Measurements from ENCODE around the gene KRT78. TPM values are rescaled to one million over a fixed set of nuclear protein-coding genes. Genes with fewer than 3 reads are reported as not detected.

The KRT78 gene
- total RNA-seq, 4 donors from 2014 or later: 1.9 TPM; not detected in 3

GRCh38 chr12:52809166-52809565 is 39.6 kb downstream of the KRT78 start:
- ATAC-seq (ENCODE audit: low FRiP score) (no peak), DNase-seq (ENCODE audit: low spot score) (no peak)
- no peak for TF ChIP-seq CTCF (IDR thresholded peaks at IDR 0.05)

DNA sequence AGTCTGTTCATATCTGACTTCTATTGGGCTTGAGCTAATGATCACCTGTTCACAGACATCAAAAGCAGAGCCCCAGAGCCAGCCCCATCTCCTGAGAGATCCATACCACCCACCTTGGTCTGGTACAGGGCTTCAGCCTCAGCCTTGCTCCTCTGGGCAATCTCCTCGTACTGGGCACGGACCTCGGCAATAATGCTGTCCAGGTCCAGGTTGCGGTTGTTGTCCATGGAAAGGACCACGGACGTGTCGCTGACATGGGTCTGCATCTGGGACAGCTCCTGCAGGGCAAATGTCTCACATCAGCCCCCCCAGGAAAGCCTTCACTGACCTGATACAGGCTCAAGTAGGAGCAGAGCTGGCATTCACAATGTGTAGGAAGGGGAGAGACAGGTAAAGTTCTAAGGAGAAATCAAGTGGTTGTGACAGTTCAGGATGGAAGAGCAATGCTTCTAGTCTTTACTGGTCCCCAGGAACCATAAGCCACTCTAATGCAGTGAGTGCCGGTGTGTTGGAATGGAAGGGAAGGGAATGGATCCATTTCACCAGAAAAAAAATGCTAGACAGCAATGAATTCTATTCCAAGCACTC is 40.1 kb downstream of the KRT78 start:
- DNase-seq (ENCODE audit: low spot score): no peak
- no peak for ATAC-seq (ENCODE audit: low FRiP score)
- TF ChIP-seq CTCF (IDR thresholded peaks at IDR 0.05): no peak

- ATAC-seq (ENCODE audit: low FRiP score) (no peak), DNase-seq (ENCODE audit: low spot score) (no peak)
- no peak for TF ChIP-seq CTCF (IDR thresholded peaks at IDR 0.05)
These were observed 41.0 kb downstream of the KRT78 start for GRCh38 chr12:52807544-52808470.

GRCh38 chr12:52806821-52807543 is 41.8 kb downstream of the KRT78 start:
- ATAC-seq (ENCODE audit: low FRiP score) (no peak), DNase-seq (ENCODE audit: low spot score) (no peak)
- TF ChIP-seq CTCF (IDR thresholded peaks at IDR 0.05): no peak

DNA sequence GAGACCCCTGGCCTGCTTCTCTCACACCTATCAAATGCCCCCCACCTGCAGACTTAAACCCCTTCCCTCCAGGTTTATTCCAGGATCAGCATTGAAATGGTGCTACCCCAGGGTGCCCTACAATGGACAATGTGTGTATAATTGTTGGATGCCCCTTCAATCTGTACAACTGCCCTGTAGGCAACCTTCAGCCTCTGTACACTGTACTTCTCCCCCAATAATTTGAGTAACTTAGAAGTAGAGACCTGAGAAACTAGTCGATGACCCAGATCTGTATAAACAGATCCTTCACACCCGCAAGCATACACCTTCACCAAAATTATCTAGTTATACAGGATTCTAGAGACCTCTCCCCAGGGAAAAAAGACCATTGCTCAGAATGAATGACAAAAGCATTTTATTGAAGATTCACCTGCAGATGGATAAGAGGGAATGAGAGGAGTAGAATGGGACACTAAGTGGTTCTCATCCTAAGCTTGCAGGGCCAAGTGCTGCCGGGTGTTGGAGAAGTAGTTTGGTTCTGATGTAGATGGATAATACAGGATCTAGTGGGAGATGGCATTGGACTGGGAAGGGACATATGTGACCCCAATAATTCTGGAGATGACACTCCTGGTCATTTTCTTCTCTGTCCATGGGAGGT is 42.5 kb downstream of the KRT78 start:
- TF ChIP-seq CTCF (IDR thresholded peaks at IDR 0.05): no peak
- no peak for ATAC-seq (ENCODE audit: low FRiP score)
- no peak for DNase-seq (ENCODE audit: low spot score)

DNA sequence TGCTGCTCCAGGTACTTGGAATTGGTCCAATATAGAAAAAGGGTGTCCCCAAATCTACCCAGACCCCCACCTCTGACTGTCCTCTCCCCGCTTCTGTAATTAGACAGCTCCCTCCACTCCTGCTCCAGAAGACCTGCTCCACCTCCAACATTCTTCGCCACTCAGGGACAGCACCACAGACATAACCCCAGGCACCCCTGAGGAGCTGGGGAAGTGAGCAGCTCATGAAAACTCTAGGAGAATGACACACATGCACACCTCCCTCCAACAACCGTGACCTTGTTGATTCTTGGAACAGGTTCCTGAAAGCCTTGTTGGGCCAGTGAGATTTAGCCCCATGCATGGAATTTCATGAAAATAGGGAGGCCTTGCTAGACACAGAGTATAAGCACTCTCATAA is 43.1 kb downstream of the KRT78 start:
- DNase-seq (ENCODE audit: low spot score) (no peak), ATAC-seq (ENCODE audit: low FRiP score) (no peak)
- TF ChIP-seq CTCF (IDR thresholded peaks at IDR 0.05): no peak

Measured in omental fat pad (tissue), 4 donors.